HFFc6 (cell line): Measurements from ENCODE around the gene RPN1. TPM values are rescaled to one million over a fixed set of nuclear protein-coding genes. Genes with fewer than 3 reads are reported as not detected.

Source experiments
- DNase-seq: peaks from one replicate; pipeline ENCODE4 v3.0.0-alpha.2; 2018
- H3K27ac Mint-ChIP-seq: 2 replicates; pipeline ENCODE4 v1.8.0; 2020; ENCODE audit warnings: mild to moderate bottlenecking, mixed read lengths
- H3K27me3 Mint-ChIP-seq: 2 replicates; pipeline ENCODE4 v1.8.0; 2021; ENCODE audit warnings: mild to moderate bottlenecking, moderate library complexity, mixed read lengths; ENCODE audit not compliant: insufficient read depth
- H3K36me3 Mint-ChIP-seq: 2 replicates; pipeline ENCODE4 v1.8.0; 2021; ENCODE audit warnings: low read depth, mixed read lengths
- H3K4me1 Mint-ChIP-seq: 2 replicates; pipeline ENCODE4 v1.8.0; 2020; ENCODE audit warnings: low read depth, mixed read lengths
- H3K4me3 Mint-ChIP-seq: 2 replicates; pipeline ENCODE4 v1.8.0; 2020; ENCODE audit warnings: mild to moderate bottlenecking, moderate library complexity, mixed read lengths
- H3K9me3 Mint-ChIP-seq: 2 replicates; pipeline ENCODE4 v1.8.0; 2020; ENCODE audit warnings: mild to moderate bottlenecking, mixed read lengths
- total RNA-seq, 6 experiments: library from RNA; stranded (reverse); fragmentation: NEBNext Ultra II Directional; extraction: Animal tissue kit (Norgen Biotek cat#: 25700); gene quantifications; 2 replicates in 1 of 6; 3 replicates in 5 of 6; pipeline ENCODE4 v1.2.3, GENCODE V29; 2021
- TF ChIP-seq, protein P1 (sequence below): fragments of 200-600 bp; sonication (generic); IDR thresholded peaks from 2 replicates; pipeline ENCODE4 v1.5.0; 2021; ENCODE audit warnings: antibody characterized with exemption, mild to moderate bottlenecking

Gene RPN1
- total RNA-seq, 6 experiments from 2014 or later = 277 to 332 (median 315) TPM

DNA sequence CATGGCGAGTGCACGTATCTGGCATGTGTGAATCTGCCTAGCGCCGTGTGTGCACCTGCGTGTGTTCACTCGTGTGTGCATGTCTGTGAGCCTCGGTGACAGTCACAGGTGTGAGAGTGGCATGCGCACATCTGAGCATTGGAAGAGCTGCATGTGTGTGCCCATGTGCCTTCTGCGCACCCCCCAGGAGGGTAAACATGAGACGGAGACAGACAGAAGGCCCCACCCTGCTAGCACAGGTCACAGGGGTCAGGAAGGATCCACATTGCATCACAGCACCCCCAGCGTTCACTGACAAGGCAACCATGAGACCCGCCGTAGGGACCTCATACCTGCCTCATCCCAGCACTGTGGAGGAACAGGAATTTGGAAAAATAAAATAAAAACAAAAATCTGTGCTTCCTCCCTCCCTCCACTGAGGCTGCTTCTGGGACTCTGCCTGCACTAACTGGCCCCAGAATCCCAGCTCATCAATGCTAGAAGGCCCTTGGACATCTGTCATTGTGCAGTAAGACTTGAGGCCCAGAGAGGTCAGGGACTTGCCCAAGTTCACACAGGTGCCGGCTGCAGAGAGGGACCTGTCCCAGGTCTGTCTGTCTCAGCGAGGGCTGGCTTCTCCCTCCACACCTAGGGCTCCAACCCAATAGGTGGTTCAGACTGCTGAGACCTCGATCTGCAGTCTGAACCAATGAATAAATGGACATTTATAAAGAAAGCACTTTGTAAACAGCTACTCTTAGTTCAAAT, 37.4 kb downstream of the RPN1 start:
- TF ChIP-seq, protein P1, sequence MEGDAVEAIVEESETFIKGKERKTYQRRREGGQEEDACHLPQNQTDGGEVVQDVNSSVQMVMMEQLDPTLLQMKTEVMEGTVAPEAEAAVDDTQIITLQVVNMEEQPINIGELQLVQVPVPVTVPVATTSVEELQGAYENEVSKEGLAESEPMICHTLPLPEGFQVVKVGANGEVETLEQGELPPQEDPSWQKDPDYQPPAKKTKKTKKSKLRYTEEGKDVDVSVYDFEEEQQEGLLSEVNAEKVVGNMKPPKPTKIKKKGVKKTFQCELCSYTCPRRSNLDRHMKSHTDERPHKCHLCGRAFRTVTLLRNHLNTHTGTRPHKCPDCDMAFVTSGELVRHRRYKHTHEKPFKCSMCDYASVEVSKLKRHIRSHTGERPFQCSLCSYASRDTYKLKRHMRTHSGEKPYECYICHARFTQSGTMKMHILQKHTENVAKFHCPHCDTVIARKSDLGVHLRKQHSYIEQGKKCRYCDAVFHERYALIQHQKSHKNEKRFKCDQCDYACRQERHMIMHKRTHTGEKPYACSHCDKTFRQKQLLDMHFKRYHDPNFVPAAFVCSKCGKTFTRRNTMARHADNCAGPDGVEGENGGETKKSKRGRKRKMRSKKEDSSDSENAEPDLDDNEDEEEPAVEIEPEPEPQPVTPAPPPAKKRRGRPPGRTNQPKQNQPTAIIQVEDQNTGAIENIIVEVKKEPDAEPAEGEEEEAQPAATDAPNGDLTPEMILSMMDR = no peak
- no peaks in the 10 kb centered on the region; the same call in 1 of the 2 replicates for H3K27me3 Mint-ChIP-seq
- H3K27ac Mint-ChIP-seq = no peak overlapping the region
- DNase-seq = no peak
- no peaks in the 10 kb centered on the region for H3K9me3 Mint-ChIP-seq
- no peak overlapping the region for H3K4me3 Mint-ChIP-seq
- H3K4me1 Mint-ChIP-seq = peaks cover 2% of the 10 kb centered on the region
- peaks cover 7% of the 10 kb centered on the region for H3K36me3 Mint-ChIP-seq

DNA sequence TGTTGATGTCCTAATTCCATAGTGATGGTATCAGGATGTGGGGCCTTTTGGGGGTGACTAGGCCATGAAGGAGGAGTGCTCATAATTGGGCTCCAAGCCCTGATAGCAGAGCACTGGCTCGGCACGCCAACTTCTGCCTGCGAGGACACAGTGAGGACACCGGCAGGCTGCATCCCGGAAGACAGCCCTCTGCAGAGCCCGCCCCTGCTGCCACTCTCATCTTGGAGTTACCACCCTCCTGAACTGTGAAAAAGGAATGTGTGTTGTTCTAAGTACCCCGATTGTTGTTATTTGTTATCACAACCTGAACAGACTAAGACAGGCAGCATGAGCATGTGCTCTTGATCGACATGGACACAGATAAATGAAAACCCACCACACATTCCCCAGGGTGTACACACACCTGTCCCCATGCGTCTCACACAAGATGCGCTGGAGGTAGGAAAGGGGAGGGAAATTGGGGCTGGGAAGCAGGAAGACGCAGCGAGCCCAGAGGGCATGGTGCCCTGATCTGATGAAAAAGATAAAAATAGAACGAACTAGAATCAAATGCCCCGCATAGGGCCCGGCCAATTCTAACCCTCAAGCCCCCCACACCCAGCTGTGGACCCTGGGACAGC, 40.1 kb downstream of the RPN1 start:
- Mint-ChIP-seq H3K27ac (no peak overlapping the region), H3K9me3 (no peaks in the 10 kb centered on the region), H3K4me1 (no peaks in the 10 kb centered on the region), H3K4me3 (no peak overlapping the region), H3K27me3 (no peaks in the 10 kb centered on the region; the same call in 1 of the 2 replicates), H3K36me3 (no peaks in the 10 kb centered on the region)
- DNase-seq = no peak
- TF ChIP-seq, protein P1 = no peak

DNA sequence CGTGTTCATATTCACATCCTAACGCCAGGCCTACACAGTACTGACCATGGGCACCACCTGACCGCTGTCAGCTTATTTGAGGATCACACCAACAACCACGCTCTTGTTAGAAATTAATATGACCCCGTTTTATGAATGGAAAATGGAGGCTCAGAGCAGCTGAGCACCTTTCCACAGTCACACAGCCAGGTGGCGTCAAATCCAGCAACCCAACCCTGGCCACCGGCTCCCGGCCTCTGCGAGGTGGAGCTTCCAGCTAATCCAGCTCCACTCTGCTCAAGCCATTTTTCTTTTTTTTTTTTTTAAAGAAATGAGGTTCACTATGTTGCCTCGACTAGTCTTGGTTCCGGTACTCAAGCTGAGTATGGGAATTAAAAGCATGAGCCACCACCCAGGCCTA, 41.3 kb downstream of the RPN1 start:
- Mint-ChIP-seq H3K9me3 (no peaks in the 10 kb centered on the region), H3K27ac (no peak overlapping the region), H3K4me3 (no peak overlapping the region), H3K4me1 (no peaks in the 10 kb centered on the region), H3K36me3 (no peaks in the 10 kb centered on the region), H3K27me3 (peaks cover 6% of the 10 kb centered on the region)
- no peak for DNase-seq
- TF ChIP-seq, protein P1 = no peak

- no peaks in the 10 kb centered on the region for H3K9me3 Mint-ChIP-seq
- no peaks in the 10 kb centered on the region for H3K4me1 Mint-ChIP-seq
- no peak overlapping the region for H3K27ac Mint-ChIP-seq
- no peak overlapping the region for H3K4me3 Mint-ChIP-seq
- H3K36me3 Mint-ChIP-seq = no peaks in the 10 kb centered on the region
- TF ChIP-seq, protein P1 = no peak
- no peak for DNase-seq
- H3K27me3 Mint-ChIP-seq = peaks cover 6% of the 10 kb centered on the region
These were observed 42.9 kb downstream of the RPN1 start for GRCh38 chr3:128607710-128608048.

- Mint-ChIP-seq H3K4me3 (no peak overlapping the region), H3K36me3 (no peaks in the 10 kb centered on the region), H3K27me3 (peaks cover 6% of the 10 kb centered on the region), H3K27ac (no peak overlapping the region), H3K4me1 (no peaks in the 10 kb centered on the region), H3K9me3 (no peaks in the 10 kb centered on the region)
- TF ChIP-seq, protein P1 = no peak
- no peak for DNase-seq
These were observed 44.5 kb downstream of the RPN1 start for GRCh38 chr3:128606094-128606493.
